HG03354 (cell line): ENCODE data around the gene RAD1.

Experiments
- ATAC-seq: cut with Tn5 transposase; IDR thresholded peaks from one replicate; pipeline ENCODE4 v1.9.1; 2021; ENCODE audit warnings: mild to moderate bottlenecking; ENCODE audit not compliant: unreplicated experiment, poor library complexity, severe bottlenecking

Gene RAD1

DNA sequence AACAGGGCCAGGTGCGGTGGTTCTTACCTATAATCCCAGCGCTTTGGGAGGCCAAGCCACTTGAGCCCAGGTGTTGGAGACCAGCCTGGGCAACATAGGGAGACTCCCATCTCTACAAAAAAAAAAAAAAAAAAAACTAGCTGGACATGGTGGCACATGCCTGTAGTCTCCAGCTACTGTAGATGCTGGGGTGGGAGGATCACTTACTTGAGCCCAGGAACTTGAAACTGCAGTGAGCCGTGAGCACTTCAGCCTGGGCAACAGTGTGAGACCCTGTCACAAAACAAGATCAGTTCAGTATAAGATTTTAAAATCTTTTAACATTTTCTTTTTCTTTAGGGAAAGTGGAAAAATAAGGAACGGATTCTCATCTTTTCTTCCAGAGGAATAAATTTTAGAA, 2.7 kb upstream of the RAD1 start:
- ATAC-seq, result no peak

DNA sequence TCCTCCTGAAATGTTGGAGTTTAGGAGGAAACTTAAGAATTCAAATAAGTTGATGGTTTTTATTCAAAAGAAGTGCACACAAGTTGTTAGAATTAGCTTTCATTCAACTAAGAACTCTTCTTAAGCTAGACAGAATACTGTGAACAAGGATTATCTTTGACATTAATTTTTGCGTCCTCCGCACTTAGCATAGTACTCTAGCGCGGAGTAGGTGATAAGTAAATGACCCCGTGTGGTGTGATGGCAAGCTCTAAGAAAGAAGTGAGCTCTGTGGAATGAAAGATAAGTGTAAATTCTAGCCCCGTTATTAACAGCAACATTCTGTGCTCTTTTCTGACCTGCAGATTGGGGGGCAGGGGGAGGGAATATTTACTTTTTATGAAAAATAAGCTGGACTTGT, 1.2 kb upstream of the RAD1 start:
- ATAC-seq, result no peak

DNA sequence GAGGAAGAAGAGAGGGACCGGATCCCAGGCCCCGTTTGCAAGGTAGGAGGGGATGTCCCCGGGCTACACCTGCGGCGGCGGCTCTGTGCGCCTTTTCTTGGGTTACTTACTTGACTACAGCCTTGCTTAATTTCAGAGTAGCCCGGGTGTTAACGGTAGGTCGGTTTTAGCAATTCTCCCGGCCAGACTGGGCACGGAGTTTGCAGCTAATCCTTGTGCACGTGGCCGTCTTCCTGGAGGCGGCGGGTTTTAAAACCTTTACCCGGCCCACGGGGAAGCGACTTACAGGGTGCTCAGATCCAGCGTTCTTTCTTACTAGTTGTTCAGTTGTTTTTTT, 520 bp upstream of the RAD1 start:
- peak; percentile 20 for ATAC-seq

- ATAC-seq, result peak; percentile 21
Observed at GRCh38 chr5:34914671-34915138, 599 bp downstream of the RAD1 start.

- ATAC-seq, result no peak
Observed at GRCh38 chr5:34913072-34913471, 2.2 kb downstream of the RAD1 start.

DNA sequence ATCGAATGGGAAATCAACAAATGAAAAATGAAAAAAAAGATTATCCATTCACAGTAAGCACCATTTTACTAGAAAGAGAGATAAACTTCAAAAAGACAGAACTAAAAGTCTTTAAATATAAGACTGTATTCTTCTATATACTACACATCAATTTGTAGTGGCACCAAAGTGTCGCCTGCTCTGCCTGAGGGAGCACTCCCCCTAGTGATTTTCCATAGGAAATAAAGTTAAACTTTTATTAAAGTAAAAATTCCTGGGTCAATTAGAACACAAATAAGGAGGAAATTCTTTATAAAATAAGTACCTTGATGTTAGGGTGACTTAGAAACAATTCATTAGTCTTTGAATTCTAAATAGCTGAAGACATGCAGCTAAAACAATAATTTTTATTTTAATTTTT, 9.7 kb downstream of the RAD1 start:
- no peak for ATAC-seq

- ATAC-seq, result no peak
Observed at GRCh38 chr5:34903260-34903659, 12.0 kb downstream of the RAD1 start.

- no peak for ATAC-seq
Observed at GRCh38 chr5:34900652-34901051, 14.7 kb downstream of the RAD1 start.

DNA sequence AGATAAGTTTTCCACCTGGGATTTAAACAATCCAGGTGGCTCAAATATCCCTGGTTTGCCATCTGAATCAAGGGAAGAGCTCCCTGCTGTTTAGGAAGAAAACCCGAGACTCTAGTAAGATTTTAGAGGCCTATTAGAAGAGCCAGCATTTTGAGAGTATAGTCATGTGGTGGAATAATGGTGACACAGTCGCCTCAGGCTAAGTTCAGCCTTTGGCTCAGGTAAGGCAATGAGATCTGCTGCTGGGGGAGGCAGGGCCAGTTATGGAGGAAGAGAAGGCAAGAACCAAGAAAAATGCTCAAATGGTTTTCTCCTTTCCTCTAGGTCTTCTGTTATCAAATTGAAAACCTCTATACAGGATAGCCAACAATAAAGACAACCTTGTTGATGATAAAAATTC, 16.2 kb downstream of the RAD1 start:
- no peak for ATAC-seq

DNA sequence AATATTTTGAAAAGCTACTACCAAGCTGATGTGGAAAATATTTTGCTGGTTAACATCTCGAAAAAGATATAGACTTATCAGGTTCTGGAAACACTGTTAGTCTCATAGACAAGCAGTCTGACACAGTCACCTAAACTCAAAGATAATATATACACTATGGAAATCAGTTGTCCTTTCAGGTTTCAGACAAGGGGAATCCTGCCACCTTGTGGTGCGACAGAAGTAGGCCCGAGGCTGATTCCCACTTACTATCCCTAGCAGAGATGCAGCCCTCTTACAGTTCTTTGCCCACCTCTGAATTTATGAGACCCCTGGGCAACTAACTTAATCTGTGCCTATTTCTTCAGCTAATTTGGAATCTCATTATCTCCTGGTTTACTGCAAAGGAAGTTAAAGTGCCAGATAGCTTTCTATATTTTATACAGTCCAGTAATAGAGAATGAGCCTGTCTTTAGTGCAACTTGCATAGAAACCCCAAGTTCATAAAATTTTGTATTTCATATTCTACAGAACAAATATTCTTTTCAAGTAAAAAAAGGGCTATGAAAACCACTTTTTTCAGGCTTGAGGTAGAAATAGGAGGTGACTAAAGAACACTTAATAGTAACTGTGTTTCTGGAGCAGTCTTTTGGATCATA, 16.9 kb downstream of the RAD1 start:
- ATAC-seq, result peak; percentile 96

DNA sequence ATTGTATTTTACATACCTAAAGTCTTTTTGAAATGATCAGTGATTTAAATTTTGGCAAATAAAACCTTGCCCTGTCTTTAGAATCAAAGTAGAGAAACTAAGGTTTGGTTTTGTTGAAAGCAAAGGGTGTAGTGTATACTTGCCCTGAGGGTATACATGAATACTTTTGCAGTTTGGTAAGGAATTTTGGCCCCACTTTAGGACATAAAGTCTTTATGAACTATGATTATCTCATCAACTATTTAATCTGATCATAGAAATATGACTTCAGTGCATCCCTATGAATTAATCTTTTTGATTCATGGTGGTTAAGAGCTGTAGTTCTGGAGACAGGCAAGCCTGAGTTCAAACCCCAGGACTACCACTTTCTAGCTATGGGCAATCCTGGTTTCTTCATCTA, 17.7 kb downstream of the RAD1 start:
- no peak for ATAC-seq

- no peak for ATAC-seq
Observed at GRCh38 chr5:34895641-34896419, 19.5 kb downstream of the RAD1 start.

GRCh38 chr5:34894716-34895115, 20.6 kb downstream of the RAD1 start:
- ATAC-seq, result no peak

DNA sequence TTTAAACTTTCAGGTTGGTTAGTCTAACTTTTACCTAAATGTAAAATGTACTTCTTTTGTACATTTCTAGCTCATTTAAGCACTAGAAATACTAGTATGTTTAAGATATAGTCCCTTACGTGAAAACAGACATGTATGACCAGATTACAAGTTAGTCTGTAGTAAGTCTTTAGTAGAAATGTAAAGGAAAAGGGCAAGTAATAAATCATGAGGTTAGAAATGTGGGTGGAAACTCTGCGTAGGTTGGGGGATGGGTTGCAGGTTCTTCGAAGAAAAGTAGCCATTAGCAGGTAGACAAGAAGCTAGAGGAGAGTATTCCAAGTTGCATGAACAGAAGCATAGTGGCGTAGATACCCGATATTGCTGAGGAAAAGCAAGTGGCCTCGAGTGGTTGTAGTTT, 22.9 kb downstream of the RAD1 start:
- no peak for ATAC-seq

DNA sequence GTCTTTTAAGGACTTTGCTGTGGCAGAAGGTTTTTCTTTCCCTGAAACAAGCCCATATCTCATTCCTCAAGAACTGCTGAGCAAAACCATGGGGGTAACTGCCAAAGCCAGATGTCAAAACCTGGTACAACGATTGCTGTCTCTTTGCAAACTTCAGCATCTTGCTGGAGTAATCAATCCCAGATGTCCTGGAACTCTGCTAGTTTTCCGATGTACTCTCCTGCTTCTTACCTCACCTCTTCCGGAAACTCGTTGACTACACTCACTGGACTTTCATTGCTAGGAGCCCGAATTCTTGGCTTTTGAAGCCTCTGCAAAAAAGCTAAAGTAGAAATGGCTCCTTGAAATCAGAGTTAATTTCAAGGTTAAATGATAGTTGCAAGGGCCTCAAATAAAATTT, 23.3 kb downstream of the RAD1 start:
- ATAC-seq, result no peak

- ATAC-seq, result no peak
Observed at GRCh38 chr5:34889394-34889793, 25.9 kb downstream of the RAD1 start.

GRCh38 chr5:34886392-34887119, 28.7 kb downstream of the RAD1 start:
- no peak for ATAC-seq

- no peak for ATAC-seq
Observed at GRCh38 chr5:34881246-34881645, 34.1 kb downstream of the RAD1 start.

DNA sequence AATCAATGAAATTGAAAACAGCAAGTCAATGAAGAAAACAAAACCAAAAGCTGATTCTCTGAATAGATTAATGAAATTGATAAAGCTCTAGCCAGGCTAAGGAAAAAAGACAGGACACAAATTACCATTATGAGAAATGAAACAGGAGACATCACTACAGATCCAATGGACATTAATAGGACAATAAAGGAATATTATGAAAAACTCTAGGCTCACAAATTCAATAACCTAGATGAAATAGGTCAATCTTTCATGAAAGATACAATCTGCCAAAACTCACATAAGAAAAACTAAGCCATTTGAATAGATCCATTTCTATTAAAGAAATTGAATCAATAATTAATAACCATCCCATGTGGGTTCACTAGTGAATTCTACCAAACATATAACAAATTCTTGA, 39.0 kb downstream of the RAD1 start:
- ATAC-seq, result no peak

DNA sequence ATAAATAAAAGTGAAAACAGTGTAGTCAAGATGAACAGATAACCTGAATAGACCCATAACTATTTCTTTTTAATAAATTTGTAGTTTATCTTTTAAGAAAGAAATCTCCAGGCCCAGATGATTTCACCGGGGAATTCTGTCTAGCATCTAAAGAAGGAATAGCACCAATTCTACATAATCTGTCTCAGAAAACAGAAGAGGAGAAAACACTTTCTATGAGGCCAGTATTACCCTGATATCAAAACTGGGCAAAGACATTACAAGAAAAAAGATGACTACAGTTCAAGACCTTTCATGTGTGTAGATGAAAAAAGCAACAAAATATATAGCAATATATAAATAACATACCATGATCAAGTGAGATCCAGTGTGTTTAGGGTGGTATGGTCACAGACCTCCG, 44.9 kb downstream of the RAD1 start:
- no peak for ATAC-seq

DNA sequence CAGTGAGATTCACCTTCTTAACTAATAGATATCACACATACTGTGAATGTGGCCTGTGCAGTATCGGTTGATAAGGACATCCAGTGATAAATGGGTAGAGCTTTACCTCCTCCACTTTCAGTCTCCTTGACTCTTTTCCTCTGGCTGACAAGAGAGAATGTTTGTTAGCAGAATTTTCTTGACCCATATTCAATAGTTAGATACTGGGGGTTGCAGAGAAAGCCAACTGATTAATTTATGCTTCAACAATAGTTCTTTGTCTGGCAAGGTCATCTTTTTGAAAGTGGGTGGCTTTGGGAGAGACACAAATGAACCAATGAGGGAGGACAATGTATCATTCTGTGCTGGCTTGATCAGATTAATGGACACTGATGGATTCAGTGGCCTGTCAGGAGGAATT, 46.0 kb downstream of the RAD1 start:
- no peak for ATAC-seq
